Measurements from ENCODE around the gene CNTD1.
"Not testable (repeated sequence)": the region's sequence is repeated elsewhere in the genome, so short reads cannot be mapped to it uniquely, and the experiment has no call there.

Gene CNTD1

GRCh38 chr17:42853968-42854790 is 55.5 kb downstream of the CNTD1 start:
- H3K9me3 Mint-ChIP-seq, result no peaks in the 10 kb centered on the region
- no peaks in the 10 kb centered on the region for H3K36me3 Mint-ChIP-seq (ENCODE audit: low read depth)
- no peaks in the 10 kb centered on the region for H3K27me3 Mint-ChIP-seq (ENCODE audit: low read depth)
- H3K4me1 Mint-ChIP-seq (ENCODE audit: low read depth), result no peaks in the 10 kb centered on the region
- no peak overlapping the region for H3K4me3 Mint-ChIP-seq
- H3K27ac Mint-ChIP-seq, result no peak overlapping the region

- Mint-ChIP-seq H3K4me3 (no peak overlapping the region), H3K36me3 (ENCODE audit: low read depth) (no peaks in the 10 kb centered on the region), H3K4me1 (ENCODE audit: low read depth) (no peaks in the 10 kb centered on the region), H3K27ac (no peak overlapping the region), H3K9me3 (no peaks in the 10 kb centered on the region), H3K27me3 (ENCODE audit: low read depth) (no peaks in the 10 kb centered on the region)
These were observed 56.5 kb downstream of the CNTD1 start for GRCh38 chr17:42855048-42855596.

GRCh38 chr17:42856093-42856492 is 57.4 kb downstream of the CNTD1 start:
- not testable (repeated sequence) for H3K27ac Mint-ChIP-seq; H3K9me3 Mint-ChIP-seq; H3K4me1 Mint-ChIP-seq (ENCODE audit: low read depth); H3K27me3 Mint-ChIP-seq (ENCODE audit: low read depth); H3K4me3 Mint-ChIP-seq; H3K36me3 Mint-ChIP-seq (ENCODE audit: low read depth)

- not testable (repeated sequence) for H3K9me3 Mint-ChIP-seq; H3K4me3 Mint-ChIP-seq; H3K27ac Mint-ChIP-seq; H3K27me3 Mint-ChIP-seq (ENCODE audit: low read depth); H3K4me1 Mint-ChIP-seq (ENCODE audit: low read depth); H3K36me3 Mint-ChIP-seq (ENCODE audit: low read depth)
These were observed 57.9 kb downstream of the CNTD1 start for GRCh38 chr17:42856516-42856915.

DNA sequence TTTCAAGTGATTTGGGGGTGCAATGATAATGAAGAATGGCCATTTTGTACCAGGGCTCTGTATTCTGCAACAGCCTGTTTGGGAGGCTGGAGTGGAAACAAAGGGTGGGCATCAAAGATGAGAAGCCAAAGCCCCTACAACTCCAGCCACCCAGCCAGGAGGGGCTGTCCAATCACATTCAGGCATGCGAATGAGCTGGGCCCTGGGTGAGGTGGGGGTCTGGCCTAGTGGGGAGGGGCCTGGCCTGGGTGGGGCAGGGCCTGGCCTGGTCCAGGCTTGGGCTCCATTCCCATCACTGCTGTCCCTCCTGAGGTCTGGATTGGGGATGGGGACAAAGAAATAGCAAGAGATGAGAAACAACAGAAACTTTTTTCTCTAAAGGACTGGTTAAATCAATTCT is 58.7 kb downstream of the CNTD1 start:
- H3K36me3 Mint-ChIP-seq (ENCODE audit: low read depth), result no peaks in the 10 kb centered on the region
- no peaks in the 10 kb centered on the region for H3K27me3 Mint-ChIP-seq (ENCODE audit: low read depth)
- no peak overlapping the region for H3K27ac Mint-ChIP-seq
- no peak overlapping the region for H3K4me3 Mint-ChIP-seq
- H3K4me1 Mint-ChIP-seq (ENCODE audit: low read depth), result no peaks in the 10 kb centered on the region
- H3K9me3 Mint-ChIP-seq, result no peaks in the 10 kb centered on the region
